Aorta (tissue), 5 donors: ENCODE data around the gene ULK4. TPM values are rescaled to one million over a fixed set of nuclear protein-coding genes. Genes with fewer than 3 reads are reported as not detected.

Experiments used
- ATAC-seq: fragments of 200-7000 bp; cut with Tn5 transposase; one replicate; pipeline ENCODE4 v1.9.1; 2022; ENCODE audit warnings: moderate library complexity; ENCODE audit not compliant: low FRiP score
- DNase-seq, 2 donors: peaks; one replicate each; pipeline ENCODE4 v3.0.0-alpha.2; 2020
- H3K27ac ChIP-seq, 2 donors: one replicate each; pipeline ENCODE4 v1.5.1; 2013; ENCODE audit warnings: low read length in 2 of 2, mild to moderate bottlenecking in 2 of 2, moderate library complexity in 2 of 2, control low read depth in 1 of 2, inconsistent platforms in 1 of 2, low read depth in 1 of 2
- H3K27me3 ChIP-seq, 2 donors: one replicate each; pipeline ENCODE4 v1.6.1; 2013; ENCODE audit warnings: control low read depth in 1 of 2, low read length in 1 of 2, mild to moderate bottlenecking in 1 of 2, moderate library complexity in 1 of 2; ENCODE audit not compliant: insufficient read depth in 2 of 2, control insufficient read depth in 1 of 2
- H3K36me3 ChIP-seq, 2 donors: one replicate each; pipeline ENCODE4 v1.6.1; 2013; ENCODE audit warnings: control low read depth in 1 of 2, low read length in 1 of 2, mild to moderate bottlenecking in 1 of 2; ENCODE audit not compliant: insufficient read depth in 2 of 2, control insufficient read depth in 1 of 2
- H3K4me1 ChIP-seq, 2 donors: one replicate each; pipeline ENCODE4 v1.6.1; 2013; ENCODE audit warnings: low read length in 2 of 2, control low read depth in 1 of 2, mild to moderate bottlenecking in 1 of 2, moderate library complexity in 1 of 2; ENCODE audit not compliant: insufficient read depth in 2 of 2, control insufficient read depth in 1 of 2
- H3K4me3 ChIP-seq, 2 donors: one replicate each; pipeline ENCODE4 v1.5.1; 2013; ENCODE audit warnings: low read length in 2 of 2, control low read depth in 1 of 2, mild to moderate bottlenecking in 1 of 2
- H3K9me3 ChIP-seq: one replicate; pipeline ENCODE4 v1.6.1; 2013; ENCODE audit warnings: mild to moderate bottlenecking, low read length; ENCODE audit not compliant: control insufficient read depth
- WGBS, 2 donors: extraction: QIAGEN DNeasy Blood & Tissue Kit; methylation state at CpG; one replicate each; pipeline ENCODE4 v1.1.7; 2013; 5-methylcytosine and 5-hydroxymethylcytosine counted together
- intact Hi-C, 2 donors: fragments of 100-400 bp; cut with DNase I; formaldehyde crosslinking; loops; one replicate each; pipeline versions ENCODE4 v1.14.2 to v1.15.0; 2022
- polyA plus RNA-seq, 2 donors: library from polyadenylated mRNA; stranded (reverse); fragments of 200-250 nt; gene quantifications; one replicate each; pipeline ENCODE4 v1.2.3, GENCODE V29; 2013
- total RNA-seq, 2 donors: library from RNA; stranded (reverse); fragmentation: NEBNext Ultra II Directional; extraction: Animal tissue kit (Norgen Biotek cat#: 25700); gene quantifications; one replicate each; pipeline ENCODE4 v1.2.1, GENCODE V29; 2021
- donor health status: healthy with polysubstance abuse.
- donor health status: Bipolar disorder and iron deficiency.
- donor health status: DM: no; HTN: no; CAD: no.
- donor health status: DM: no; HTN: no; CAD: no.
- donor health status: DM: yes; HTN: yes; CAD: no.

The ULK4 gene
- total and polyA plus RNA-seq, 4 donors, result 1.1 to 15.2 (median 7.5) TPM

DNA sequence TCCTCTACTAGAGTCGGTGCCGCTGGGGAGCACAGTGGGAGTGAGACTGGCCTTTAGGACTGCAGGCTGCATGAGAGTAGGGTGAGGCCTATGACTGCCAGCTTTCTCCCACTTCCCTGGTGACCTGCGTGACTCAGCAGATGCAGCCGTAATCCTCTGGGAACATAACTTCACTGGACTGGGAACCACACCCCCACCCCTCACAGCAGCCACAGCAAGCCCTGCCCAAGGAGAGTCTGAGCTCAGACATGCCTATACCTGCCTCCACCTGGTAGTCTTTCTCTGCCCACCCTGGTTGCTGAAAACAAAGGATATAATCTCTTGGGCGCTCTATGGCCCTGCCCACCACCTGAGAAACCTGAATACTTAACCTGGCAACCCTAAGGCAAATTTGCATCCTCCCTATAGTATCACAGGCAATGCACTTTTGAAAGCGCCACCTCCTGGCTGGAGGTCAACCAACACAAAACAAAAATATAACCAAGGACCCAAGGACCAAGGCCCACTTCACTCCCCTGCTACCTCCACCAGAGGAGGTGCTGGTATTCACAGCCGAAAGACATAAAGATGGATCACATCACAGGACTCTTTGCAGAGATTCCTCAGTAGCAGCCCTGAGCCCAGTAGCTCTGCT is 453.7 kb downstream of the ULK4 start:
- no peak for ATAC-seq
- no peak for DNase-seq
- 94 to 96% methylated on average over 7 of the region's 7 CpGs for WGBS, 2 donors
- no peaks in the 10 kb centered on the region for H3K36me3 ChIP-seq
- H3K4me1 ChIP-seq, result no peaks in the 10 kb centered on the region
- H3K4me3 ChIP-seq, result no peak overlapping the region
- peaks cover 2% of the 10 kb centered on the region for H3K9me3 ChIP-seq
- intact Hi-C loops, result no loop called here
- H3K27ac ChIP-seq, result no peak overlapping the region
- no peaks in the 10 kb centered on the region for H3K27me3 ChIP-seq

- DNase-seq (no peak), ATAC-seq (no peak)
- 79 to 81% methylated on average over 2 of the region's 2 CpGs for WGBS, 2 donors
- intact Hi-C loops, result no loop called here
- H3K4me3 ChIP-seq, result no peak overlapping the region
- no peaks in the 10 kb centered on the region for H3K4me1 ChIP-seq
- H3K27me3 ChIP-seq, result no peaks in the 10 kb centered on the region
- peaks cover 2% of the 10 kb centered on the region for H3K9me3 ChIP-seq
- H3K27ac ChIP-seq, result no peak overlapping the region
- no peaks in the 10 kb centered on the region for H3K36me3 ChIP-seq
Observed at GRCh38 chr3:41507336-41508062, 454.4 kb downstream of the ULK4 start.

GRCh38 chr3:41503998-41504623 is 457.8 kb downstream of the ULK4 start:
- no peak for DNase-seq
- Histone ChIP-seq H3K4me3 (no peak overlapping the region), H3K36me3 (no peaks in the 10 kb centered on the region), H3K27ac (no peak overlapping the region), H3K9me3 (peaks cover 2% of the 10 kb centered on the region), H3K4me1 (no peaks in the 10 kb centered on the region), H3K27me3 (no peaks in the 10 kb centered on the region)
- no peak for ATAC-seq
- intact Hi-C loops, result no loop called here

DNA sequence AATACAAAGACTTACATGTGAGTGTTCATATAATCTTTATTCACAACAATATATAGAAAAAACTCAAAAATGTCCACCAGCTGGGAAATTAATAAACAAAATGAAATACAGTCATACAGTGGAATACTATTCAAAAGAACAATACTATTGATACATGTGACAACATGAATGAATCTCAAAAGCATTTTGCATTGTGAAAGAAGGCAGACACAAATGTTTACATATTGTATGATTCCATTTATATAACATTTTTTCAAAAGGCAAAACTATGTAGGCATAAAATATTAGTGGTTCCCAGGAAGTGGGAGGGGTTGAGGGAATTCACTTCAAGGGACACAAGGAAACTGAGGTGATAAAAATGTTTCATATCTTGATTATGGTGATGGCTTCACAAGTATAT is 459.4 kb downstream of the ULK4 start:
- DNase-seq, result no peak
- no peaks in the 10 kb centered on the region for H3K36me3 ChIP-seq
- intact Hi-C loops, result no loop called here
- no peaks in the 10 kb centered on the region for H3K27me3 ChIP-seq
- H3K9me3 ChIP-seq, result no peaks in the 10 kb centered on the region
- H3K27ac ChIP-seq, result no peak overlapping the region
- no peaks in the 10 kb centered on the region for H3K4me1 ChIP-seq
- ATAC-seq, result no peak
- H3K4me3 ChIP-seq, result no peak overlapping the region

- 15% methylated on average over 1 of the region's 1 CpG for WGBS, 2 donors
Observed at GRCh38 chr3:41502023-41502422, 459.9 kb downstream of the ULK4 start.

DNA sequence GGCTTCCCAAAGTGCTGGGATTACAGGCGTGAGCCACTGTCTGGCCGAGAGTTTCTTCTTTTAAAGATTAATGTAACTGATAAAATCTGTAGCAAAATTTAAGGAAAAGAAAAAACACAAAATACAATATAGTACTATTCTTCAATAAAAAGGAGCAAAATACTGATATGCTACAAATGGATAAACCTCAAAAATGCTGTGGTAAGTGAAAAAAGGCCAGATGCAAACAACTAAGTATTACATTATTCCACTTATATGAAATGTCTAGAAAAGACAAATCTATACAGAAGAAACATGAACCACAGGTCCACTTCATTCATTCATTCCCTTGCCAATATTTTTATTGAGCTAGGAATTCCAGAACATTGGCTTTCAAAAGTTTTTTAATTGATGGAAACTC is 463.1 kb downstream of the ULK4 start:
- intact Hi-C loops, result no loop called here
- H3K27me3 ChIP-seq, result no peaks in the 10 kb centered on the region
- ATAC-seq (no peak), DNase-seq (no peak)
- no peak overlapping the region for H3K4me3 ChIP-seq
- no peak overlapping the region for H3K27ac ChIP-seq
- H3K36me3 ChIP-seq, result no peaks in the 10 kb centered on the region
- 88 to 94% methylated on average over 2 of the region's 2 CpGs for WGBS, 2 donors
- H3K4me1 ChIP-seq, result no peaks in the 10 kb centered on the region
- H3K9me3 ChIP-seq, result no peaks in the 10 kb centered on the region

More at GRCh38 chr3:41502023-41502422, 459.9 kb downstream of the ULK4 start:
- DNase-seq, result no peak
- no peak for ATAC-seq
- Histone ChIP-seq H3K27me3 (no peaks in the 10 kb centered on the region), H3K4me1 (no peaks in the 10 kb centered on the region), H3K27ac (no peak overlapping the region), H3K4me3 (no peak overlapping the region), H3K36me3 (no peaks in the 10 kb centered on the region), H3K9me3 (no peaks in the 10 kb centered on the region)
- intact Hi-C loops, result no loop called here

DNA sequence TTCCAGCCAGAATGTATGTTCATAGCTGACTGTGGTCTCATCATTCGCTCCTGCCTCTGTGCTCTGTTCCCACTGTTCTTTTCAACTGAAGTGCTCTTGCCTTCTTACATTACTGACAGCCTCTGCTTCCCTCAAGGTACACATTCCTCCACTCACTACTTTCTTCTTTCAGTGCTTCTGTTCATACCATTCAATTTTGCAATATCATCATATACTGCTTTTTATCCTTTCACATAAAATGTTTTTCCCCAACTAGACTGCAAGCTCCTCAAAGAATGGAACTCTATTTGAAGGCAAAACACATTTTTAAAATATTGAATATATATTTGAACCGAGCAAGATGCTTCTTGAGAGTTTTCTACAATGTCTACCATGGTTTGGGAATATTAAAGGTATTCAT is 471.5 kb downstream of the ULK4 start:
- Histone ChIP-seq H3K27ac (no peak overlapping the region), H3K9me3 (no peaks in the 10 kb centered on the region), H3K36me3 (no peaks in the 10 kb centered on the region), H3K4me3 (no peak overlapping the region), H3K27me3 (no peaks in the 10 kb centered on the region), H3K4me1 (no peaks in the 10 kb centered on the region)
- no peak for DNase-seq
- no peak for ATAC-seq
- intact Hi-C loops, result no loop called here
- WGBS, 2 donors, result 82 to 96% methylated on average over 2 of the region's 2 CpGs

- intact Hi-C loops, result no loop called here
- no peaks in the 10 kb centered on the region for H3K27me3 ChIP-seq
- H3K27ac ChIP-seq, result no peak overlapping the region
- H3K4me1 ChIP-seq, result no peaks in the 10 kb centered on the region
- WGBS, 2 donors, result 28 to 60% methylated on average over 1 of the region's 1 CpG
- H3K4me3 ChIP-seq, result no peak overlapping the region
- H3K36me3 ChIP-seq, result no peaks in the 10 kb centered on the region
- DNase-seq (no peak), ATAC-seq (no peak)
- no peaks in the 10 kb centered on the region for H3K9me3 ChIP-seq
Observed at GRCh38 chr3:41489231-41489630, 472.7 kb downstream of the ULK4 start.

DNA sequence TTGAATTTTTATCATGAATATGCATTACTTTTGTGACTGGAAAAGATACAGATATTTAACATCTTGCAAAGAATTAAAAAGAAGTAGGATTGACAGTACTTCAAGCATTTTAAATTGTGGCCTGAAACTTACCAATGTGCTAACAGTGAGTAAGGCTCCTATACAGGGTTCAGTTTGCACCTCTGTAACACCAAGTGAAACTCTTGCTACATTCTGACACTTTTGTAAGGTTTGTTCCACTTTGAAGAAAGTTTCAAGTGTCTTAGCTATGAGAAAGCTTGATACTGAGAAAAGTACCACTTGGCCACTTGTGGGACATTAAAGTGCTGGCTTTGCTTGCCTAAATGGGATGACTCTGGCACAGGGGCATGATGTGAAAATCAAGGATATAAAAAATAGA is 473.4 kb downstream of the ULK4 start:
- no peak for ATAC-seq
- H3K36me3 ChIP-seq, result no peaks in the 10 kb centered on the region
- no peak overlapping the region for H3K27ac ChIP-seq
- no peak overlapping the region for H3K4me3 ChIP-seq
- no peaks in the 10 kb centered on the region for H3K4me1 ChIP-seq
- intact Hi-C loops, result no loop called here
- no peak for DNase-seq
- H3K27me3 ChIP-seq, result no peaks in the 10 kb centered on the region
- H3K9me3 ChIP-seq, result no peaks in the 10 kb centered on the region
